ENCODE results near the gene RASL11A.

DNA sequence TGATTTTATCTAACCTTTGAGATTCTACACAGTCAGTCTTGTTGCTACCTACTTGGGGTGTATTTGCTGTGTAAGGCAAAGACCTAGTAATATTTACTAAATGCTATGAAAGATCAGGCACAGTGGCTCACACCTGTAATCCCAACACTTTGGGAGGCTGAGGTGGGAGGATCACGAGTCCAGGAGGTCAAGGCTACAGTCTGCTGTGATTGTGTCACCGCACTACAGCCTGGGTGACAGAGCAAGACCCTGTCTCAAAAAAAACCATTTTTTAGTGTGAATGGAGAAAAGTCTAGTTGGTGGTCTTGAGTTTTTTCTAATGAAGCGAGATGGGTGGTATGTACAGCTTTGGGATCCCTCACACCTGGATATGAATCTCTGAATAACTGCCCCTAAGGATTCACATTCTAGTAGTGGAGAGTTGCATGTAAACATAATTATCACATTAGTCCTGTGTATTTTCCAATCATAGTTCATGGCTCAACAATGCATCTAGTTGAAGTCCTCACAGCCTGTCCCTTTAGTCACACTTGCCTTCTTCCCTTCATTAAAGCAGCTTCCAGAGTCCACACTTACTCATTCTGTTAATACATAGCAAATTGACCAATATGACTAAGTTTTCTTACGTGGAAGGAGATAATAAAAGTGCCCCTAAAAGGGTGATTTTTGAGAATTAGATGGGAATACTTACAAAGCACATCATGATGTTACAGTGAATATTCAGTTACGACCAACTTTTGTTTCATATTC lies 11.8 kb upstream of the RASL11A start:
- TF ChIP-seq, protein P1, sequence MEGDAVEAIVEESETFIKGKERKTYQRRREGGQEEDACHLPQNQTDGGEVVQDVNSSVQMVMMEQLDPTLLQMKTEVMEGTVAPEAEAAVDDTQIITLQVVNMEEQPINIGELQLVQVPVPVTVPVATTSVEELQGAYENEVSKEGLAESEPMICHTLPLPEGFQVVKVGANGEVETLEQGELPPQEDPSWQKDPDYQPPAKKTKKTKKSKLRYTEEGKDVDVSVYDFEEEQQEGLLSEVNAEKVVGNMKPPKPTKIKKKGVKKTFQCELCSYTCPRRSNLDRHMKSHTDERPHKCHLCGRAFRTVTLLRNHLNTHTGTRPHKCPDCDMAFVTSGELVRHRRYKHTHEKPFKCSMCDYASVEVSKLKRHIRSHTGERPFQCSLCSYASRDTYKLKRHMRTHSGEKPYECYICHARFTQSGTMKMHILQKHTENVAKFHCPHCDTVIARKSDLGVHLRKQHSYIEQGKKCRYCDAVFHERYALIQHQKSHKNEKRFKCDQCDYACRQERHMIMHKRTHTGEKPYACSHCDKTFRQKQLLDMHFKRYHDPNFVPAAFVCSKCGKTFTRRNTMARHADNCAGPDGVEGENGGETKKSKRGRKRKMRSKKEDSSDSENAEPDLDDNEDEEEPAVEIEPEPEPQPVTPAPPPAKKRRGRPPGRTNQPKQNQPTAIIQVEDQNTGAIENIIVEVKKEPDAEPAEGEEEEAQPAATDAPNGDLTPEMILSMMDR (IDR thresholded peaks at IDR 0.05) = no peak
- TF ChIP-seq RAD21 (conservative IDR thresholded peaks at IDR 0.05 in 1 of 2, IDR thresholded peaks at IDR 0.05 in 1 of 2) (no peak), NFE2L2 (conservative IDR thresholded peaks at IDR 0.05; ENCODE audit: low read length) (no peak)

Measured in A549 (cell line).